HG03159 (cell line): Measurements from ENCODE around the gene PID1.

Source experiments
- ATAC-seq: cut with Tn5 transposase; IDR thresholded peaks from one replicate; pipeline ENCODE4 v1.9.1; 2021; ENCODE audit warnings: mild to moderate bottlenecking, moderate library complexity; ENCODE audit not compliant: unreplicated experiment

The PID1 gene

GRCh38 chr2:229127471-229127870 lies 143.6 kb downstream of the PID1 start:
- ATAC-seq = no peak

GRCh38 chr2:229126066-229126465 lies 145.0 kb downstream of the PID1 start:
- ATAC-seq = no peak

GRCh38 chr2:229124136-229124535 lies 147.0 kb downstream of the PID1 start:
- ATAC-seq = no peak

- no peak for ATAC-seq
Observed at GRCh38 chr2:229118927-229119326, 152.2 kb downstream of the PID1 start.

GRCh38 chr2:229118336-229118735 lies 152.8 kb downstream of the PID1 start:
- ATAC-seq = no peak

- ATAC-seq = no peak
Observed at GRCh38 chr2:229111744-229112143, 159.3 kb downstream of the PID1 start.

GRCh38 chr2:229109195-229109594 lies 161.9 kb downstream of the PID1 start:
- no peak for ATAC-seq

GRCh38 chr2:229107601-229108000 lies 163.5 kb downstream of the PID1 start:
- no peak for ATAC-seq

- no peak for ATAC-seq
Observed at GRCh38 chr2:229104974-229105387, 166.1 kb downstream of the PID1 start.

GRCh38 chr2:229104025-229104424 lies 167.1 kb downstream of the PID1 start:
- ATAC-seq = no peak

GRCh38 chr2:229101314-229101713 lies 169.8 kb downstream of the PID1 start:
- ATAC-seq = no peak

- no peak for ATAC-seq
Observed at GRCh38 chr2:229099231-229099630, 171.9 kb downstream of the PID1 start.

- no peak for ATAC-seq
Observed at GRCh38 chr2:229098801-229099200, 172.3 kb downstream of the PID1 start.

- ATAC-seq = no peak
Observed at GRCh38 chr2:229096409-229097066, 174.5 kb downstream of the PID1 start.

GRCh38 chr2:229095472-229095871 lies 175.6 kb downstream of the PID1 start:
- no peak for ATAC-seq

GRCh38 chr2:229090225-229090624 lies 180.9 kb downstream of the PID1 start:
- no peak for ATAC-seq

- no peak for ATAC-seq
Observed at GRCh38 chr2:229089776-229090175, 181.3 kb downstream of the PID1 start.

GRCh38 chr2:229088966-229089700 lies 182.0 kb downstream of the PID1 start:
- no peak for ATAC-seq

GRCh38 chr2:229088517-229088913 lies 182.6 kb downstream of the PID1 start:
- ATAC-seq = no peak

- ATAC-seq = no peak
Observed at GRCh38 chr2:229087843-229088516, 183.1 kb downstream of the PID1 start.

- no peak for ATAC-seq
Observed at GRCh38 chr2:229087267-229087666, 183.8 kb downstream of the PID1 start.

GRCh38 chr2:229085439-229085838 lies 185.6 kb downstream of the PID1 start:
- ATAC-seq = no peak
